H9 (cell line): Measurements from ENCODE around the gene PPP3CA. TPM values are rescaled to one million over a fixed set of nuclear protein-coding genes. Genes with fewer than 3 reads are reported as not detected.

Experiments
- DNase-seq: peaks from one replicate; pipeline ENCODE4 v3.0.0-alpha.2; 2017
- H2AFZ ChIP-seq: one replicate; pipeline ENCODE4 v1.6.1; 2013; ENCODE audit warnings: mild to moderate bottlenecking, low read length, control low read depth, moderate library complexity
- H2AK5ac ChIP-seq: 2 replicates; pipeline ENCODE4 v1.6.1; 2013; ENCODE audit warnings: low read length, control low read depth, mixed read lengths; ENCODE audit not compliant: insufficient read length
- H2BK120ac ChIP-seq: one replicate; pipeline ENCODE4 v1.6.1; 2013; ENCODE audit warnings: low read depth, mild to moderate bottlenecking, low read length, control low read depth, inconsistent platforms; ENCODE audit not compliant: poor library complexity, severe bottlenecking
- H2BK12ac ChIP-seq: 2 replicates; pipeline ENCODE4 v1.6.1; 2013; ENCODE audit warnings: low read length, control low read depth, mixed read lengths, low read depth; ENCODE audit not compliant: insufficient read length
- H2BK15ac ChIP-seq: 2 replicates; pipeline ENCODE4 v1.6.1; 2013; ENCODE audit warnings: low read depth, low read length, control low read depth
- H2BK20ac ChIP-seq: one replicate; pipeline ENCODE4 v1.6.1; 2013; ENCODE audit warnings: low read depth, mild to moderate bottlenecking, low read length, control low read depth, inconsistent platforms; ENCODE audit not compliant: poor library complexity, severe bottlenecking
- H2BK5ac ChIP-seq: 2 replicates; pipeline ENCODE4 v1.6.1; 2013; ENCODE audit warnings: low read length, control low read depth, mixed read lengths; ENCODE audit not compliant: insufficient read length
- H3K14ac ChIP-seq: 2 replicates; pipeline ENCODE4 v1.6.1; 2013; ENCODE audit warnings: low read length, control low read depth; ENCODE audit not compliant: insufficient read depth
- H3K18ac ChIP-seq: 2 replicates; pipeline ENCODE4 v1.6.1; 2013; ENCODE audit warnings: low read depth, mild to moderate bottlenecking, mixed read lengths, low read length, control low read depth; ENCODE audit not compliant: insufficient read length
- H3K23ac ChIP-seq: 2 replicates; pipeline ENCODE4 v1.6.1; 2013; ENCODE audit warnings: low read length, control low read depth, mixed read lengths, low read depth; ENCODE audit not compliant: insufficient read length
- H3K23me2 ChIP-seq: 2 replicates; pipeline ENCODE4 v1.6.1; 2013; ENCODE audit warnings: low read depth, mild to moderate bottlenecking, mixed read lengths, low read length, control low read depth; ENCODE audit not compliant: insufficient read length, poor library complexity, severe bottlenecking
- H3K27ac ChIP-seq: 2 replicates; pipeline ENCODE4 v1.5.1; 2013; ENCODE audit warnings: low read length, control low read depth, mixed read lengths, low read depth; ENCODE audit not compliant: insufficient read length
- H3K27me3 ChIP-seq: 2 replicates; pipeline ENCODE4 v1.6.1; 2013; ENCODE audit warnings: low read length, control low read depth, inconsistent platforms; ENCODE audit not compliant: insufficient read depth
- H3K4ac ChIP-seq: 2 replicates; pipeline ENCODE4 v1.6.1; 2013; ENCODE audit warnings: low read depth, mild to moderate bottlenecking, control low read depth, inconsistent platforms, low read length, moderate library complexity
- H3K4me1 ChIP-seq: 2 replicates; pipeline ENCODE4 v1.6.1; 2013; ENCODE audit warnings: low read length, control low read depth, inconsistent platforms; ENCODE audit not compliant: insufficient read depth
- H3K4me2 ChIP-seq: 2 replicates; pipeline ENCODE4 v1.6.1; 2013; ENCODE audit warnings: low read length, control low read depth, mixed read lengths; ENCODE audit not compliant: insufficient read length, insufficient read depth
- H3K56ac ChIP-seq: 2 replicates; pipeline ENCODE4 v1.6.1; 2013; ENCODE audit warnings: low read depth, mild to moderate bottlenecking, mixed read lengths, low read length, control low read depth; ENCODE audit not compliant: insufficient read length
- H3K79me1 ChIP-seq: 2 replicates; pipeline ENCODE4 v1.6.1; 2013; ENCODE audit warnings: low read depth, mild to moderate bottlenecking, moderate library complexity, low read length, control low read depth, inconsistent platforms; ENCODE audit not compliant: insufficient read depth, poor library complexity, severe bottlenecking
- H3K79me2 ChIP-seq: 2 replicates; pipeline ENCODE4 v1.6.1; 2013; ENCODE audit warnings: low read length, control low read depth, inconsistent platforms; ENCODE audit not compliant: insufficient read depth
- H3K9ac ChIP-seq: 2 replicates; pipeline ENCODE4 v1.6.1; 2013; ENCODE audit warnings: low read length, control low read depth, mixed read lengths; ENCODE audit not compliant: insufficient read length; ENCODE audit errors: extremely low read depth
- H3K9me3 ChIP-seq: one replicate; pipeline ENCODE4 v1.6.1; 2013; ENCODE audit warnings: low read depth, low read length, inconsistent platforms; ENCODE audit not compliant: control insufficient read depth
- H3T11ph ChIP-seq: one replicate; pipeline ENCODE4 v1.6.1; 2013; ENCODE audit warnings: mild to moderate bottlenecking, low read length, control low read depth, inconsistent platforms
- H4K20me1 ChIP-seq: one replicate; pipeline ENCODE4 v1.6.1; 2013; ENCODE audit not compliant: control insufficient read depth, insufficient read length, insufficient read depth
- H4K5ac ChIP-seq: 2 replicates; pipeline ENCODE4 v1.6.1; 2013; ENCODE audit warnings: low read depth, mild to moderate bottlenecking, mixed read lengths, low read length, control low read depth; ENCODE audit not compliant: insufficient read length
- H4K8ac ChIP-seq: replicated peaks from 2 replicates; pipeline ENCODE4 v1.6.1; 2013; ENCODE audit warnings: low read length, control low read depth, mixed read lengths, low read depth; ENCODE audit not compliant: insufficient read length
- H4K91ac ChIP-seq: 2 replicates; pipeline ENCODE4 v1.6.1; 2013; ENCODE audit warnings: low read depth, mild to moderate bottlenecking, moderate library complexity, mixed read lengths, low read length, control low read depth; ENCODE audit not compliant: insufficient read length
- H3K27ac Mint-ChIP-seq, 3 experiments: 2 replicates in 2 of 3; 3 replicates in 1 of 3; pipeline ENCODE4 v1.8.0; 2020 to 2021; ENCODE audit warnings: mixed read lengths in 3 of 3, mild to moderate bottlenecking in 1 of 3, moderate library complexity in 1 of 3
- H3K27me3 Mint-ChIP-seq: 2 replicates; pipeline ENCODE4 v1.8.0; 2021; ENCODE audit warnings: low read depth, mild to moderate bottlenecking, moderate library complexity, mixed read lengths
- H3K36me3 Mint-ChIP-seq, 3 experiments: 2 replicates in 2 of 3; 3 replicates in 1 of 3; pipeline ENCODE4 v1.8.0; 2020 to 2021; ENCODE audit warnings: low read depth in 3 of 3, mixed read lengths in 3 of 3; ENCODE audit not compliant: insufficient read depth in 1 of 3
- H3K4me1 Mint-ChIP-seq, 2 experiments: 2 replicates each; pipeline ENCODE4 v1.8.0; 2020; ENCODE audit warnings: mixed read lengths in 2 of 2
- H3K4me3 Mint-ChIP-seq, 2 experiments: 2 replicates in 1 of 2; 3 replicates in 1 of 2; pipeline ENCODE4 v1.8.0; 2020 to 2021; ENCODE audit warnings: mild to moderate bottlenecking in 2 of 2, mixed read lengths in 2 of 2, moderate library complexity in 1 of 2
- H3K9me3 Mint-ChIP-seq, 2 experiments: 2 replicates in 1 of 2; 3 replicates in 1 of 2; pipeline ENCODE4 v1.8.0; 2020; ENCODE audit warnings: mild to moderate bottlenecking in 2 of 2, mixed read lengths in 2 of 2, moderate library complexity in 1 of 2
- CTCF ChIP-seq: fragments of 200-600 bp; sonication (generic); conservative IDR thresholded peaks from 3 replicates; pipeline ENCODE4 v1.8.0; 2021; ENCODE audit warnings: antibody characterized with exemption, mild to moderate bottlenecking
- WGBS: extraction: QIAGEN DNeasy Blood & Tissue Kit; methylation state at CpG from one replicate; pipeline ENCODE4 v1.1.7; 2013; ENCODE audit warnings: missing lambda C conversion rate, low lambda C conversion rate, mixed read lengths; ENCODE audit not compliant: insufficient read length; ENCODE audit errors: extremely low coverage; 5-methylcytosine and 5-hydroxymethylcytosine counted together
- total RNA-seq: library from RNA; stranded (reverse); gene quantifications from 2 replicates; pipeline ENCODE4 v1.2.1, GENCODE V29; 2021

PPP3CA gene
- total RNA-seq, 1 experiment from 2014 or later: 16.8 TPM

DNA sequence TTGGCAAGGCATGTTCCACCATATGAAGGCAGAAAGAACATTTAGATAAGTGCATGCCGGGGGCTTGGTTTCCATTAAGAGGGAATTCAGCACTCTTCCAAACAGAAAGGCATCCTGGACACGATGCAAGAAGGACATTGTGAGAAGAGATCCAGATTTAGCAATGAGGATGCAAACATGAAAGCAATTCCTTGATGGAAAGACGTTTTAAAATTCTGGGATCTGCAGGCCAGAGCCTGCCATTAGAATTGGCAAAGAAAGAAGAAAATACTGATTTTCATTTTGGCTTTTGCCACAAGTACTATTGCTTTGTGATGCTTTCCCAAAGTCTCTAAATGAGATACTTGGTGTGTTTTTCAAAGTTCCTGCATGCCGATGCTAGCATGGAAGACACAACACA lies 367.6 kb downstream of the PPP3CA start:
- H3K27me3 ChIP-seq: no peaks in the 10 kb centered on the region
- H3K9me3 ChIP-seq: no peaks in the 10 kb centered on the region
- no peak overlapping the region for H3K56ac ChIP-seq
- Mint-ChIP-seq H3K27me3 (no peaks in the 10 kb centered on the region), H3K36me3 (no peaks in the 10 kb centered on the region; a peak in 1 of 7 replicates), H3K4me1 (peaks cover 16 to 27% of the 10 kb centered on the region in 2 experiments), H3K27ac (no peak overlapping the region), H3K4me3 (no peak overlapping the region), H3K9me3 (no peaks in the 10 kb centered on the region)
- H3K4me1 ChIP-seq: peaks cover 2% of the 10 kb centered on the region
- H3T11ph ChIP-seq: no peak overlapping the region
- no peaks in the 10 kb centered on the region for H3K79me2 ChIP-seq
- H3K9ac ChIP-seq: no peak overlapping the region
- H2BK12ac ChIP-seq: no peak overlapping the region
- H2BK120ac ChIP-seq: no peak overlapping the region
- no peak overlapping the region for H2BK20ac ChIP-seq
- H3K79me1 ChIP-seq: no peaks in the 10 kb centered on the region
- no peak overlapping the region for H3K18ac ChIP-seq
- H4K5ac ChIP-seq: no peak overlapping the region
- no peak overlapping the region for H2BK15ac ChIP-seq
- H3K23me2 ChIP-seq: no peaks in the 10 kb centered on the region
- H4K20me1 ChIP-seq: no peaks in the 10 kb centered on the region
- H2BK5ac ChIP-seq: no peak overlapping the region
- no peak overlapping the region for H3K14ac ChIP-seq
- H4K91ac ChIP-seq: no peak overlapping the region
- DNase-seq: no peak
- H3K27ac ChIP-seq: no peak overlapping the region
- H3K4me2 ChIP-seq: no peak overlapping the region
- no peak overlapping the region for H2AFZ ChIP-seq
- H3K23ac ChIP-seq: no peak overlapping the region
- TF ChIP-seq CTCF: no peak
- WGBS: no CpG with 5 or more reads among the region's 4 CpGs
- H4K8ac ChIP-seq: no peak overlapping the region
- H2AK5ac ChIP-seq: no peak overlapping the region
- H3K4ac ChIP-seq: no peak overlapping the region
